T-helper 2 cell treated with Interferon-gamma antibody and Interleukin-4, amounts not matched to agents 100 ng/mL and 5 ng/mL, for 36 hours (primary cell): ENCODE data around the gene CAMSAP2. TPM values are rescaled to one million over a fixed set of nuclear protein-coding genes. Genes with fewer than 3 reads are reported as not detected.

Experiments used
- intact Hi-C: fragments of 100-400 bp; cut with micrococcal nuclease; formaldehyde crosslinking; loops from one replicate; pipeline ENCODE4 v1.15.1; 2023
- total RNA-seq: library from RNA; stranded (reverse); gene quantifications from 2 replicates; pipeline ENCODE4 v1.2.3, GENCODE V29; 2022

The CAMSAP2 gene, protein sequence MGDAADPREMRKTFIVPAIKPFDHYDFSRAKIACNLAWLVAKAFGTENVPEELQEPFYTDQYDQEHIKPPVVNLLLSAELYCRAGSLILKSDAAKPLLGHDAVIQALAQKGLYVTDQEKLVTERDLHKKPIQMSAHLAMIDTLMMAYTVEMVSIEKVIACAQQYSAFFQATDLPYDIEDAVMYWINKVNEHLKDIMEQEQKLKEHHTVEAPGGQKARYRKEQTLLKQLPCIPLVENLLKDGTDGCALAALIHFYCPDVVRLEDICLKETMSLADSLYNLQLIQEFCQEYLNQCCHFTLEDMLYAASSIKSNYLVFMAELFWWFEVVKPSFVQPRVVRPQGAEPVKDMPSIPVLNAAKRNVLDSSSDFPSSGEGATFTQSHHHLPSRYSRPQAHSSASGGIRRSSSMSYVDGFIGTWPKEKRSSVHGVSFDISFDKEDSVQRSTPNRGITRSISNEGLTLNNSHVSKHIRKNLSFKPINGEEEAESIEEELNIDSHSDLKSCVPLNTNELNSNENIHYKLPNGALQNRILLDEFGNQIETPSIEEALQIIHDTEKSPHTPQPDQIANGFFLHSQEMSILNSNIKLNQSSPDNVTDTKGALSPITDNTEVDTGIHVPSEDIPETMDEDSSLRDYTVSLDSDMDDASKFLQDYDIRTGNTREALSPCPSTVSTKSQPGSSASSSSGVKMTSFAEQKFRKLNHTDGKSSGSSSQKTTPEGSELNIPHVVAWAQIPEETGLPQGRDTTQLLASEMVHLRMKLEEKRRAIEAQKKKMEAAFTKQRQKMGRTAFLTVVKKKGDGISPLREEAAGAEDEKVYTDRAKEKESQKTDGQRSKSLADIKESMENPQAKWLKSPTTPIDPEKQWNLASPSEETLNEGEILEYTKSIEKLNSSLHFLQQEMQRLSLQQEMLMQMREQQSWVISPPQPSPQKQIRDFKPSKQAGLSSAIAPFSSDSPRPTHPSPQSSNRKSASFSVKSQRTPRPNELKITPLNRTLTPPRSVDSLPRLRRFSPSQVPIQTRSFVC (N-terminal part only)
- 0.07 and 0.18 TPM in 2 replicates for total RNA-seq

DNA sequence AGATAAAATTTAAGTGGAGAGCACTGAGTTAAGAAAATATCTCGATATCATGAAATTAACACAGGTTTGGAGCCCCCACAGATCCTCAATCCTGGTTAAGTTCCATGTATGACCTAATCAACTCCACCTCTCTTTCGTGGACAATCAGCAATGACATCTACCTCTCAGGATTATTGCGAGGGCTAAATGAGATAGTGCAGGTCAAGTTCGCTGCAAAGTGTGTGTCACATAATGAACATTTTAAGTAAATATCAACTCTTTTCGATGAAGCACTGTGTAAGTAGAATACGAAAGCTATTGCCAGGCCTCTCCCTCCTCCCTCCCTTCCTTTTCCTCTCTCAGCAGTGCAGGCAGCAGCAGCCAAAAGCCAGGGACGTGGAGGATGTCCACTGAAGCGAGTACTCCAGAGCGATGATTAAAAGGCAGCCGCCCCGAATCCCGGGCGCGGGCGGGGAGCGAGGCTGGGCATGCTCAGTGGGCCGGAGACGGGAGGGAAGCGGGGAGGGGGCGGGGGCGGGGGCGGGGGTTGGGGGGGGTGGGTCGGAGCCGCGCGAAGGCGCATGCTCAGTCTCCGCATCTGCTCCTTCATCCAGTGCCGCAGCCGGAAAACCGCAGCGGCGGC is at the start of gene CAMSAP2:
CAMSAP2 (plus strand) TSS at position 567 of the 622 bp plus-strand sequence. CDS start 935 bp downstream, outside the sequence.
- intact Hi-C loops: loop anchor here (2.0 to 5.0 kb wide), 2 partner anchors 68 to 116 kb away; partner anchors contain the start of gene KIF14

DNA sequence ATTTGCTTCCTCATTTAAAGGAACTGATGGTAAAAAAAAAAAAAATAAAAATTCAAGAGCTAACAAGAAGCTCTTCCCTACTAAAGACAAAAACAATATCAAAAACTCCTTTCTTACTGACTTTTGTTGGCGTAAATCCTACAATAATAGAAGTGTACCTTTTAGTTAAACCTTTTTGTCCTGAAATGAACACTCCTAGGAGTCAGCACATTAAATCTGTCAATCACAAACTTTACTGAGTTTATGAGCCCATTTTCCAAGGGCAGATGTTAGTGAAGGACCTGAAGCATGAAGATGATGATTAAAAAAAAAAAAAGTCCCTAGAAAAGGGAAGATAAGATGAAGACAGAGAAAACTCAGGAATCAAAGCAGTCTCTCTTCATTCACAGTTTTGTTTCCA is 46.4 kb upstream of the CAMSAP2 start:
- intact Hi-C loops: no loop called here

DNA sequence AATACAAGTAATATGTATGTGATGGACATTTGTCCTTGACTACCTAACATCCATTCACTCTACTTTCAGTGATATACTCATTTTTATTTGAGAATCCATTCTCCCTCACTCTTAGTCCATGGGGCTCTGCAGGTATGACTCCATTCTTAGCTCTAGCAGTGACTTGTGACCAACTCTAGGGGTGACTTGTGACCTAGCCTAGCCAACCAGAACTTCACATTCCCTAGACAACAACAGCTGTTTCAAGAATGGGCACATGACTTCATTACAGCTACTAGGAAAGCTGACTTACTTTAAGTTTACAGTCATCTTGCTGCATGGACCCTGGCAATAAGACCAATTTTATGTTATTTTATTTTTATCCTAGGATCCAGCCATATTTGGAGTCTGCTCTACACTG is 45.4 kb upstream of the CAMSAP2 start:
- intact Hi-C loops: no loop called here

DNA sequence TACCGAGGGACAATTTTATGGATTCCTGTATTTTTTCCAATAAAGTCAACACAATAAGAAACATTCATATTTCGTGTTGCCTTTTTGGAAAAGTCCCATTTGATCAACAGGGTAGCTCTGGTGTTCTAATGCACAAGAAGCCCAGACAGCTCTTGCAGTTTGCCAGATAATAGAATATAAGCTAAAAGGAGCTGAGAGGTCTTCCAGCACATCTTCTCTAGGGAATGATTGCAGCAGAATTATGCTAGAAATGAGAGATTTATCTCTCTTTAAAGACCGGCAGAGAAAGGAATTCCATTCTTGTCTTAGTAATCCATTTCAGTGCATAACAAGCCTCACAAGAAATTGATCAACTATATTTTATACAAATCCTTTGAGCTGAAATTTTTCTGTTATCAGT is 44.0 kb upstream of the CAMSAP2 start:
- intact Hi-C loops: no loop called here

DNA sequence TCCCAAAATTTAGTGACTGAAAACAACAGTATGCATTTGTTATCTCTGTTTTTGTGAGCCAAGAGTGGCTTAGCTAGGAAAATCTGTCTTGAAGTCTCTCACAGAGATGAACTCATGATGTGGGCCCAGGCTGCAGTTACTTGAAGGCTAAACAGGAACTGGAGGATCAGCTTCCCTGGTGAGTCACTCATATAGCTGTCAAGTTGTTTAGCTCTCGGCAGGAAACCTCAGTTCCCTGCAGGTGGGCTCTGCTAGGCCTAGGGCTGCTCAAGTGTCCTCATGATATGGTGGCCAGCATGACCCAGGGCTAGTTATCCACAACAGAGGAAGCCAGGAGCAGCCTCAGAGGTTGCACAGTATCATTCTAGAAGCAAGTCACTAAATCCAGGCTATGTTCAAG is 38.8 kb upstream of the CAMSAP2 start:
- intact Hi-C loops: no loop called here

DNA sequence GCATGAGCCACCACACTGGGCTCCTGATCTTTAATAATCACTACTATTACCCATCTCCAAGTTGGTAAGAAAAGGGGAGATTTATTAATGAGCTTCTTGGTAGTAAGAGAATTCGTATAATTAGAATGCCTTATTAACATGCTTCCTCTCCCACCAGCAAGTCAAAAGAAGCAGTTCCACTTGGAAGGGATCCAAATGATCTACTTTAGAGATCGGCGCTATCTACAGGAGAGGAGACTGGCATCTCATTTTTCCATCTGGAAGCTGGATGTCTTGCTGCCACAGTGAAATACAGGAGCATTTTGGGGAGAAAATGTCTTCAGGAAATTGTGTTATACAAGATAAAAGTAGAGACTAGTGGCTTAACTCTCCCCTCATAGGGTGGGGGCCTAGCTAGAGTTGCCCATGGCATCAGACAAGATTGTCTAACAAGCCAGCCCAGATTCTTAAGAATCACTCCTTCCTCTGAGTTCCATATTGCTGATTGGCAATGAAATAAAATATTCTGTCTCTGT is 33.6 kb upstream of the CAMSAP2 start:
- intact Hi-C loops: no loop called here

DNA sequence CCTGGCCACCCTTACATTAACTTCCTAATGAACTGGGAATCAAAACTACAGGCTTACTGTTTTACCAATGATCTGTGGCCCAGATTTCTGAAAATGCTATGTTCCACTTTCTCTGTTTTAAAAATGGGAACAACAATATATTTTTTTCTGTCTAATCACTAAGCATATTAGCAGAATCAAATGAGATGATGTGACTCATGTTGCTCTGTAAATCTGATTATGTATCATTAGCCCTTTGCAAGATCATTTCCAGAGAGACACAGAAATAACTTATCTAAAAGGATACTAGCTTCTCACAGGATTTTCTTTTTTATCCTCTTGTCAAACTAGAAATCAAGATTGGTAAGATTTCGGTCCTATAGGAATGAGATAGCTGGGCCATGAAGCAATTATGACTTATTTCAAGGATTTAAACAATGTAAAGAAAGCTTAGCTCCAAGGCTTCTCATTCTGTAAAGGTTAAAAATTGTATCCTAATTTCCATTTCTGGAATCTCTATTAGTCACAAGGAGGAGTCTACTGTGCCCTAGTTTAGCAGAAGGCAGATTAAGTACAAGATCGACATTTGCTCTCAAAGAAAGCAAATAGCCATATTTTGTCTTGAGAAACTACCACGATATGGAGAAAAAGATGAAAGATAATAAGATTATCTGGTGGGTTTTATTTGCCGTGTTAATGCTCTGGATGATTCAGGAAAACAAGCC is 32.4 kb upstream of the CAMSAP2 start:
- intact Hi-C loops: no loop called here

DNA sequence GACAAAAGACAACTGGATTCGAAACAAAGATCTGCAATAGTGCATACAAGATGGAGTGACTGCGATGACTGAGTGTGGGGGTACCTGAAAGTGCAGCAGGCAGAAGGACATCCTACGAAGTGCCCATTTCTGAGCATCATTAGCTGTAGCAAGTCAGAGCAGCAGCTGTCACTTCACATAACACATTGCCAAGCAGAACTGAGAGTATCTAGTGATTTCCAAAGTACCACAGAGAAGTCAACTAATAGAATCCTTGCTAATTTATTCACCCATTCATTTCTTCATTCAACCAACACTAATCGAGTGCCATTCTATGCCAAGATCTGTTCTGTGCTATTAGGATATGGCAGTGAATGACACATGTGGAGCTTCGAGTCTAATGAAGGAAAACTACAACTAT is 31.6 kb upstream of the CAMSAP2 start:
- intact Hi-C loops: no loop called here

DNA sequence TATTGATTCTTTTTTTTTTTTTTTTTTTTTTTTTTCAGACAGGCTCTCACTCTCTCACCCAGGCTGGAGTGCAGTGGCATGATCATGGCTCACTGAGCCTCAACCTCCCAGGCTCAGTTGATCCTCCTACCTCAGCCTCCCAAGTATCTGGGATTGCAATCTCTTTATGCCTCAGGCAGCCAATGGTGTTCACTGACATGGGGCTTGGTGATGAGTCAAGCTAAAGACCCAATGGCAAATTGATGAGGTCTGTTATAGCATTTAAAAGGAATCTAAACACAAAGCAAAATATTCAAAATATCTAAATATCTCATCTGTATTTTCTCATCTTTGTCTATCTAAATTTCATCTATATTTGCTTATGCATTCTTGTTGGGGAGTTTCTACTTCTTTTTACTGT is 30.5 kb upstream of the CAMSAP2 start:
- intact Hi-C loops: no loop called here

DNA sequence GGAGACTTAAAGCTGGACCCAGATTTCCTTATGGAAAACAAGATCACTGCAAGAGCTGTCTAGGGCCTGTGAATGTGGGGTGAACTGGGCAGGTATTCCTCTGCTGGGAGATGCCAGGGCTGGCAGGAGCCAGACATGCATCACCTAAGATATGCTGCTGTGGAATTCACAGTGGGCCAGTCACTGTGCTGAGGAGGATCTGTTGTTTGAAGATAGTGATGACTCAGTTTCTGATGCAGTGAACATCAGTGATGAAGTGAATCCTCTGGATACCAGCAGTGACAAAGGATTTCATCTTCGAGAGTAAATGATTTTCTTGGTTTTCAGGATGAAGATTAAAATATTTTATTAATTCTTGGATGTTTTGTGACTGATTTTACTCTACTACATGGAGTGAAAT is 29.9 kb upstream of the CAMSAP2 start:
- intact Hi-C loops: no loop called here

DNA sequence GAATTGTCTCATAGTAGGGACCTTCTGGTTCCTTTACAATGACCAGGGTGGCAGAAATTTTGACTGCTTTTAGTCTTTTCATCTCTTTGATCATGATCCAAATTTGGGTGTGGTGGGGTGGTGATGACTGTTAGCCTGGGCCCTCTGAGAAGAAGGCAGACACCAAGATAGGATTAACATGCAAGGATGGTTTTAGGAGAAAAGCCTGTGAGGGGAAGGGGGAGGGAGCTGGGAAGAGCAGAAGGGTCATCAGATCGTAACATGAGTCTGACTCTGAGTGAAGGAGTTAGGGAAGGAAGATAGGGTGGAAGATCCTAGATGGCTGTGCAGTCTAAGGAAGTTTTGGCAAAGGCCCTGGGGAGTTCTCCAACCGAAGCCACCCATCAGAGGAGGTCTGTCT is 28.5 kb upstream of the CAMSAP2 start:
- intact Hi-C loops: no loop called here

DNA sequence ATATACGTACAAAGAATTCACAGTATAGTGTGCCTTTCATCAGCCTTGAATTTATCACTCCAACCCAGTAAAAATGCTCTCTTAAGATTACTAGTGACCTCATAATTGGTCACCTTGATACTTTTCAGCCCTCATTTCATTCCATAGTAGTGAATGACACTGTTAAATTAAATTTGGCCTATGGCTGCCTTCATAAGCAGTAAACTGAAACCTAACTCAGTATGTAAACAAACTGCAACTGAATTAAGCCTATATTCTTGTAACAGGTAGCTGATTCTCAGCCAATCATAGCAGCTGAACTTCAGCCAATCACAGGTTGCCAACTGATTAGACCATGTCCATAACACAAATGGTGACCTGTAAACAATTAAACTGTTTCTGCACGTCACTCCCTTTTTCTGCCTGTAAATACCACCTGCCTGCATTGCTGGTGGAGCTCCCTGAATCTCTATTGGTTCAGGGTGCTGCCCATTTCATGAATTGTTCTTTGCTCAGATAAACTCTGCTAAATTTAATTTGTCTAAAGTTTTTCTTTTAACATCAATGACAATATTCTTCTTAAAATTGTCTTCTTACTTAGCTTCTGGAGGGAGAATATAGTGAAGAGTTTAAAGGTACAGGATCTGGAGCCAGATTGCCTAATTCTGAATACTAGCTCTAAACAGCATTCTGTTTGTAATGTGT is 24.0 kb upstream of the CAMSAP2 start:
- intact Hi-C loops: no loop called here

DNA sequence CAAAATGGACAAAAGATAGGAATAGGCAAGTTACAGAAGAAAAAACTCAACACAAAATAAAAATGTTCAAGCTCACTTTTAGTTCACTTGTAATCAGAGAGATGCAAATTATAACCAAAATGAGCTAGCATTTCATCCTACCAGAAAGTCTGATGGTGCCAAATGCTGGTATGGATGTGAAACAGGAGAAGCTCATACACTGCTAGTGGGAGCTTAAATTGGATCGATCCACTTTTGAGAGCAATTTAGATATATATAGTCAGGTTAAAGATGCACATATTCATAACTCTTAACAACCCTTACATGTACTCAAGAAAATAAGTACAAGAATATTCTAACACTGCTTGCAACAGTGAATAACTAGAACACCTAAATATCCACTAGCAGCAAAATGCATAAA is 18.5 kb upstream of the CAMSAP2 start:
- intact Hi-C loops: no loop called here

DNA sequence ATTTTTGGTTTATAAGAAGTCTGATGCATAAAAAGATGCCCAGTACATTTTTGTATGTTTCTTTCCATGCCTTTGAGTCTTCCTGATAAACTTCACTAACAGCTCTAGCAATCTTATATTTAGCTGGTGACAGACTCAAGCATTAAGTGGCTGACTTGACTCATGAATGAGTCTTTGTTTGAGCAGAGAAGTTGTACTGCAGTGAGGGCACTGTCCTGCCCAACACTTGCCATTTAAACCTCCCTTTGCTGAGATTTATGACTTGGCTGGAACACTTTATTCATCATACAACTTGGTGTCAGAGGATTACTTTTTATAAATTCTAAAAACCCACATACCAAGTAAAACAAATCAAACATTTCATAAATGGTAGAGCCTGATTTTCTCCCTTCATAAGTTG is 14.6 kb upstream of the CAMSAP2 start:
- intact Hi-C loops: no loop called here

DNA sequence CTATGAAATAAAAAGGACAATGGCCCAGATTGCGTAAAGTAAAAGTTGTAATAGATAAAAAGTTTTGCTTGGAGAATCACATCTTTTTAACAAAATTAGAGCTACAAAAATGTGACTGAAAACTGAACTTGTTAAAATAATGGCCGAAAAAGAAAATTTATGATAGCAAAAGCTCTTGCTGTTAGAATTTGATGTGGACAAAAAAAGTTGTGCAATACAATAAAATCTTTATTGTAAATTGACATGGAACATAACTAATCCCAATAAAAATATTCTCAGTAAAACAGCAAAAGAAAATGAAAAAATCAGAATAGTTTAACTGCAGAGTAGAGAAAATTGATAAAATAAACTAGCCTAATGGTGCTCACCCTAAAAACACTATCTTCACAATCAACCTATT is 11.4 kb upstream of the CAMSAP2 start:
- intact Hi-C loops: no loop called here

DNA sequence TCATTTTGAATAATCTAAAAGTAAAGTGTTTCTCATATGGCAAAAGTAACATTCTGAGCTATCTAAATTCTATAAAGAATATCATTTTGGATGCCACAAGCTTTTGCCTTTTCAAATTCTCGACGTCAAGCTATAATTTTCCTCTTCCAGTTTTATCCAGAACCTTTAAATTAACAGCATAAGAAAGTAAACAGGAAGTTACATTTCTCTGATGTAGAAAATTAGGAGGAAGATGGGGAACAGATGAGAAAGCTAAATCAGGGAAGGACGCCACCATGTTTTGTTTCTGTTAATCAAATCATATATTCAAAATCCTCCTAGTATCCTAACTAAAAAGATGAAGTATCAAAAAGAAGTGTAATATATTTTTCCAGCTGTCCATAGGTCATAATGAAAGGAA is 8.8 kb upstream of the CAMSAP2 start:
- intact Hi-C loops: no loop called here

DNA sequence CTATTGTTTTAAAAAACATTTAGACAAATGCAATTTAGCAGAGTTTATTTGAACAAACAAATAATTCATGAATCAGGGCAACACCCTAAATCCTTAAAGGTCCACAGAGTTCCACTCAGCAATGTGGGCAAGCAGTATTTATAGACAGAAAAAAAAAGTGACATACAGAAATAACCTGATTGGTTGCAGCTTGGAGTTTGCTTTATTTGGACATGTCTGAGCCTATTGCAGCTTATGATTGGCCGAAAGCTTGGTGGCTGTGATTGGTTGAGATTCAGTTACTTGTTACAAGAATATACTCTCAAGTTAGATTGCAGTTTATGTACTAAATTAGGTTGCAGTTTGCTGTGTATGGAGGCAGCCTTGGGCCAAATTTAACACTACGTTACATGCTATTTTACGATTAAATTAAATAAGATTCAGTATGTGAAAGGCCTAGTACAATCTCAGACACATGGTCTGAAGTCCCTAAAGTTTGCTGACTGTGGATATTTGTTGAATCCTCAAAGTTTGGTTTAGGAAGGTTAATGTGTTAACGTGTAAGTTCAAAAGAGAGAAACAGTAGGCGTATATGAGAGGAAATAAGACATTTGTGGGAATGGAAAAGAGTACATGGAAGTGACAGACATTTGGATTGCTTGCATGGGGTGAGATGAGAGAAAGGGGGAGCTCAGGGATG is 6.9 kb upstream of the CAMSAP2 start:
- intact Hi-C loops: no loop called here

DNA sequence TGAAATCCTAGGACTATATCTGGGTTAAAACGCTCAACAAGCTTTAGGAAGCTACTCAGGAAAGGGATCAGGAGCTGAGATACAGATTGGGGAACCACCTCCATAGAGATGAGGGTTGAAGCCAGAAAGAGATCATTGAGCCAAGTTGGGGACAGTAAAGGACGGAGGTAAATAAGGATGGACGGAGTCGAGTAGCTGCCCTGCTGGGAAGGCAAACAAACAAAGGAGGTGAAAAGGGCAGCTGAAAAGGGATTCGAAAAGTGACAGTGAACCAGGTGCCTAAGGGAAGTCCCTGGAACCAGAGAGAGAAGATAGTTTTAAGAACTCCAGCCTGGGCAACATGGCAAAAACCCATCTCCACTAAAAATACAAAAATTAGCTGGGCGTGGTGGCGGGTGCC is 6.3 kb upstream of the CAMSAP2 start:
- intact Hi-C loops: no loop called here

DNA sequence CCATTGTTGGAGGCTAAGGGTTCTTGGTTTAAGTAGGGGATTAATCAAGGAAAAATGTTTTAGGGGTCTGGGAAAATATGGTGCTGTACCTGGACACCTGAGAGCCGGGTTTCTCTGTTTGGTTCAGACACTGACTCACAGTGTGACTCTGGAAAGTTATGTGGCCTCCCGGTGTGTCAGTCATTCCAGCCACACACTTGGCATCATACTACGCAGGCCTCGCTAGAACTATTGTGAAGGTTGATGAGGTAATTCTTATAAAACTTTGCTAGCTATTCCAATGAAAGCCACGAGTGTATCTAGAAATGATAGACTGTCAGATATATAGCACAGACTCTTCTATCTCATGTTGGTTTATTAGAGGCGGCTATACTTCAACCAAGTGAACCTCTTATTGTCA is 4.8 kb upstream of the CAMSAP2 start:
- intact Hi-C loops: no loop called here
